IPS DF 4.7 (cell line): ENCODE results near the gene SYCE1.

ENCODE experiments used
- DNase-seq: peaks from one replicate; pipeline ENCODE4 v3.0.0-alpha.2; 2013; ENCODE audit warnings: low spot score; ENCODE audit errors: extremely low read depth

The SYCE1 gene

DNA sequence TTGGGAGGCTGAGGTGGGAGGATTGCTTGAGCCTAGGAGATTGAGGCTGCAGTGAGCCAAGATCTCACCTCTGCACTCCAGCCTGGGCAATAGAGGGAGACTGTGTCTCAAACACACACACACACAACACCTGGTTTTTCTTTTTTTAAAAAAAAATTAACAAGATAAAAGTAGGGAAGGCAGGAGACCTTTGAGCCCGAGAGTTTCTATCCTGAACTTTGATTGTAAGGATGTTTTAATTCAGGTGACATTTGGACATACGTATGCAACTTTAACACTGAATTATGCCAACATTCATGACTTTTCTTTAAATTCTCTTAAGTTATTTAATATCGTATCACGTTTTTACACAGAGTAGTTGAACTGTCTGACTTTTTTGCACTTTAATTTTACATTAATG, 49.9 kb downstream of the SYCE1 start:
- DNase-seq = no peak

DNA sequence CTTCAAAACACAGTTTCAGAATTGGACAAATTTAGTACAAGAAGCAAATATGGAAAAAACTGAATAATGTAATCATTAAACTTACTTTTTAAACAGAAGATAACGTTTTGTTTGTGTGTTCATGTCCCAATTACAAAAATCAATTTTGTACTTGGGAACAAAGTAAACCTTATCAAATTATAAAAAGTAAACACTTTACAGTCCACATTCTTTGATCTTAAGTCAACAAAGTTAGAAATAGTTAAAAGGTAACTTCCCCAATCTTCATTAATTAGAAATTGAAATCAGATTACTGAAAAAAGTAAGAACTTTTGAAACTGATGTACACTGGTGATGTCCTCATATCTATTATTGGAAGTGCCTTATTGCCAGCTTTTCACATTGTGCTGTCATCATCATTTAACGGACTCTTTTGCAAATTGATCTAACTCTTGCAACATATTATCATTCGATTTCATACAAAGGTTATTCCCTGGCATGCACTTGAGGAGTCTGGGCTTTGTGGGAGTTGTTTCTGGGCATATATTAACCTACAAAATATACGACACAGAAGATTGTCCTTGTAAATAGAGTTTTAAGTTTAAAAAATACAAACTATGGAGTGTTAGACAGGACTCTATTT, 53.4 kb downstream of the SYCE1 start:
- DNase-seq = no peak

DNA sequence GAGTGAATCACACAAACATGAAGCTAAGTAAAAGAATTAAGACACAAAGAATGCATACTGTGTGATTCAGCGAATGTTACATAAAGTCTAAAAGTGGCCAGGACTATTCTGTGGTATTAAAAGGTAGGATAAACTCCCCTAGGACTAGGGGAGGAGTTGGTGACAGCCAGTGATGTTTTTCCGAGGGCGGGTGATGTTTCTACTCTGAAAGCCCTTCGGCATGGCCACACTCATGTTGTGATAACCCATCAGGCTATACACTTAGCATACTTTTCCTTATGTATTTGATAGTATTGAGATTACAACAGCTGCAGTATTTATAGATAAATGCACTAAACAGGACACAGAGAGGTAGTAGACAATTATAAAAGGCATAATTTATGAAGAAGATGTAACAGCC, 54.0 kb downstream of the SYCE1 start:
- DNase-seq = no peak

DNA sequence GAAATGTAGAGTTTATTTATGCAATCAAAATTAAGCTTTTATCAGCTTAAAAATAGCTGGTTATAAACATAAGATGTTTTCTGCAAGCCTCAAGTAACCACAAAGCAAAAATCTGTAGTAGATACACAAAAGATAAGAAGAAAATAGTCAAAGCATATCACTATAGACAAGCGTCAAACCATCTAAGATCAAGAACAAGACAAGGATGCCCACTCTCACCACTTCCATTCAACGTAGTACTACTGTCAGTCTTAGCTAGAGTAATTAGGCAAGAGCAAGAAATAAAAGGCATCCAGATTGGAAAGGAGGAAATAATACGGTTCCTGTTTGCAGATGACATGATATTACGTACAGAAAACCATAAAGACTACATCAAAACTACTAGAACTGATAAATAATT, 55.7 kb downstream of the SYCE1 start:
- no peak for DNase-seq
